SK-N-SH (cell line): ENCODE measurements around the gene SLCO2B1. TPM values are rescaled to one million over a fixed set of nuclear protein-coding genes. Genes with fewer than 3 reads are reported as not detected.

ENCODE experiments used
- CTCF ChIA-PET: fragments of 300-600, 350-600 bp; formaldehyde crosslinking; extraction: SDS; loops from one replicate; lab custom pipeline; 2021; lab: Yijun Ruan, JAX
- POLR2A ChIA-PET: fragments of 350-600 bp; sonication (Branson Sonifier 250); formaldehyde crosslinking; extraction: SDS; loops from one replicate; lab custom pipeline; 2020; ENCODE audit warnings: antibody characterized with exemption, inconsistent platforms; lab: Yijun Ruan, JAX
- DNase-seq: peaks from one replicate; pipeline ENCODE4 v3.0.0; 2012
- H2AFZ ChIP-seq: fragments of 200-600 bp; sonication (generic); 2 replicates; pipeline ENCODE4 v1.8.1; 2016; ENCODE audit warnings: antibody characterized with exemption, mild to moderate bottlenecking, low read depth
- H3F3A ChIP-seq: fragments of 200-600 bp; sonication (generic); replicated peaks from 2 replicates; pipeline ENCODE3; 2016; ENCODE audit warnings: antibody characterized with exemption, mild to moderate bottlenecking; ENCODE audit not compliant: insufficient read depth
- H3K27ac ChIP-seq, 2 experiments: fragments of 200-500 bp in 1 of 2; fragments of 200-600 bp in 1 of 2; sonication (Bioruptor generic) in 1 of 2; sonication (generic), shearing (Covaris generic) in 1 of 2; 2 replicates each; pipeline versions ENCODE4 v1.5.1 to v1.6.1; 2014 to 2016; ENCODE audit warnings: low read depth in 2 of 2, inconsistent platforms in 1 of 2, low read length in 1 of 2, mild to moderate bottlenecking in 1 of 2, mixed read lengths in 1 of 2
- H3K27me3 ChIP-seq: fragments of 200-600 bp; sonication (generic), shearing (Covaris generic); 2 replicates; pipeline ENCODE4 v1.6.1; 2016; ENCODE audit warnings: mixed run types; ENCODE audit not compliant: insufficient read depth
- H3K36me3 ChIP-seq, 2 experiments: fragments of 200-500 bp in 1 of 2; fragments of 200-600 bp in 1 of 2; sonication (Bioruptor generic) in 1 of 2; sonication (generic) in 1 of 2; replicated peaks in 1 of 2; 2 replicates each; pipeline versions ENCODE3 to v1.5.1; 2014 to 2016; ENCODE audit warnings: low read length in 1 of 2, mild to moderate bottlenecking in 1 of 2; ENCODE audit not compliant: insufficient read depth in 2 of 2, control insufficient read depth in 1 of 2
- H3K4me1 ChIP-seq, 2 experiments: fragments of 200-500 bp in 1 of 2; fragments of 200-600 bp in 1 of 2; sonication (Bioruptor generic) in 1 of 2; sonication (generic), shearing (Covaris generic) in 1 of 2; 2 replicates each; pipeline versions ENCODE4 v1.5.1 to v1.6.1; 2014 to 2016; ENCODE audit warnings: low read depth in 1 of 2, low read length in 1 of 2, mixed run types in 1 of 2; ENCODE audit not compliant: insufficient read depth in 2 of 2, control insufficient read depth in 1 of 2
- H3K4me2 ChIP-seq: fragments of 200-600 bp; sonication (generic), shearing (Covaris generic); 2 replicates; pipeline ENCODE4 v1.6.1; 2017; ENCODE audit warnings: mixed run types
- H3K4me3 ChIP-seq, 2 experiments: fragments of 200-500 bp in 1 of 2; fragments of 200-600 bp in 1 of 2; sonication (Bioruptor generic) in 1 of 2; sonication (generic), shearing (Covaris generic) in 1 of 2; 2 replicates each; pipeline versions ENCODE4 v1.5.1 to v1.8.1; 2014 to 2016; ENCODE audit warnings: low read depth in 2 of 2, inconsistent platforms in 1 of 2, low read length in 1 of 2, mild to moderate bottlenecking in 1 of 2, mixed read lengths in 1 of 2, moderate library complexity in 1 of 2
- H3K79me2 ChIP-seq: fragments of 200-600 bp; sonication (generic); 2 replicates; pipeline ENCODE4 v1.8.1; 2017; ENCODE audit warnings: mild to moderate bottlenecking; ENCODE audit not compliant: insufficient read depth
- H3K9ac ChIP-seq: fragments of 200-600 bp; sonication (generic); 2 replicates; pipeline ENCODE4 v1.6.1; 2017; ENCODE audit warnings: mixed run types
- H3K9me2 ChIP-seq: fragments of 200-600 bp; sonication (generic); 2 replicates; pipeline ENCODE4 v1.6.1; 2017; ENCODE audit warnings: mixed run types
- H3K9me3 ChIP-seq: fragments of 200-600 bp; sonication (generic); 2 replicates; pipeline ENCODE4 v1.6.1; 2017; ENCODE audit warnings: mixed run types, mild to moderate bottlenecking, moderate library complexity
- H4K20me1 ChIP-seq: fragments of 200-600 bp; sonication (generic); 2 replicates; pipeline ENCODE4 v1.6.1; 2017; ENCODE audit warnings: mild to moderate bottlenecking, mixed run types; ENCODE audit not compliant: insufficient read depth
- EZH2phosphoT487 ChIP-seq: fragments of 200-600 bp; sonication (generic); IDR thresholded peaks from 2 replicates; pipeline ENCODE4 v1.6.1; 2017; ENCODE audit warnings: low read depth, mixed run types, mild to moderate bottlenecking, antibody characterized with exemption, moderate library complexity, borderline replicate concordance
- FOSL2 ChIP-seq: IDR thresholded peaks from 2 replicates; pipeline ENCODE4 v1.4.0; 2012; ENCODE audit warnings: low read depth, mild to moderate bottlenecking, moderate library complexity, borderline replicate concordance
- GATA2 ChIP-seq: sonication (generic); formaldehyde crosslinking; IDR thresholded peaks from 2 replicates; pipeline ENCODE4 v1.5.0; 2020; ENCODE audit warnings: mild to moderate bottlenecking, missing genetic modification reagents
- JUND ChIP-seq: IDR thresholded peaks from 2 replicates; pipeline ENCODE4 v1.4.0; 2012
- MEF2A ChIP-seq: IDR thresholded peaks from 2 replicates; pipeline ENCODE4 v1.4.0; 2012; ENCODE audit warnings: low read depth, borderline replicate concordance
- NFIC ChIP-seq: IDR thresholded peaks from 2 replicates; pipeline ENCODE4 v1.4.0; 2012; ENCODE audit warnings: borderline replicate concordance
- RCOR1 ChIP-seq: fragments of 150-350 bp; IDR thresholded peaks from 2 replicates; pipeline ENCODE4 v1.6.1; 2017; ENCODE audit warnings: antibody characterized with exemption, low read length
- RFX5 ChIP-seq: IDR thresholded peaks from 2 replicates; pipeline ENCODE4 v1.6.1; 2012; ENCODE audit warnings: mild to moderate bottlenecking, improper control_type of control experiment, low read length
- RXRA ChIP-seq: IDR thresholded peaks from 2 replicates; pipeline ENCODE4 v1.4.0; 2012; ENCODE audit warnings: low read depth, mild to moderate bottlenecking, borderline replicate concordance
- TCF12 ChIP-seq: IDR thresholded peaks from 2 replicates; pipeline ENCODE4 v1.4.0; 2012
- TEAD4 ChIP-seq: IDR thresholded peaks from 2 replicates; pipeline ENCODE4 v1.4.0; 2012; ENCODE audit warnings: mild to moderate bottlenecking, borderline replicate concordance; ENCODE audit not compliant: insufficient read depth
- USF1 ChIP-seq: IDR thresholded peaks from 2 replicates; pipeline ENCODE4 v1.4.0; 2012; ENCODE audit warnings: low read depth, borderline replicate concordance
- WGBS: methylation state at CpG from one replicate; pipeline ENCODE4 v1.1.6; 2017; ENCODE audit warnings: low lambda C conversion rate; 5-methylcytosine and 5-hydroxymethylcytosine counted together
- polyA plus RNA-seq, 3 experiments: library from polyadenylated mRNA; depleted of rRNA; stranded (reverse); fragments of >200 nt; gene quantifications; 2 replicates each; pipeline ENCODE4 v1.2.3, GENCODE V29; 2012
- TF ChIP-seq, protein P1 (sequence below): IDR thresholded peaks from 2 replicates; pipeline ENCODE4 v1.4.0; 2012; ENCODE audit warnings: low read depth, borderline replicate concordance
- TF ChIP-seq, protein P2 (sequence below): fragments of 150-350 bp; IDR thresholded peaks from 2 replicates; pipeline ENCODE4 v1.6.1; 2016; ENCODE audit warnings: mild to moderate bottlenecking, low read depth, low read length

The SLCO2B1 gene
- polyA plus RNA-seq, 1 of the 3 experiments (the other 2 are of a cell fraction), result 0.18 TPM

DNA sequence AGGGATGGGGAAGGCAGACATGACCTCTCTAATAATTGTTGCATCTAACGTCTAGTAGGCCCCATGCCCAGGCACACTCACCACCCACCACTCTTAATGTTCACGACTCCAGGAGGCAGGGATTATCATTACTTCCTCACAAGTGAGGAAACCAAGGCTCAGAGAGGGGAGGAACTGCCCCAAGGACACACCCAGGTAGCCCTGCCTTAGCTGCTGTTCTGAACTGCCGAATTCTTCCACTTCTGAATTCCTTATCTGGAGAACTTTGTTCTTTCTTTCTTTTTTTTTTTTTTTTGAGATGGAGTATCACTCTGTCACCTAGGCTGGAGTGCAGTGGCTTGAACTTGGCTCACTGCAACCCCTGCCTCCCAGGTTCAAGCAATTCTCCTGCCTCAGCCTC, 16.7 kb downstream of the SLCO2B1 start (continued):
- TF ChIP-seq, protein P1, sequence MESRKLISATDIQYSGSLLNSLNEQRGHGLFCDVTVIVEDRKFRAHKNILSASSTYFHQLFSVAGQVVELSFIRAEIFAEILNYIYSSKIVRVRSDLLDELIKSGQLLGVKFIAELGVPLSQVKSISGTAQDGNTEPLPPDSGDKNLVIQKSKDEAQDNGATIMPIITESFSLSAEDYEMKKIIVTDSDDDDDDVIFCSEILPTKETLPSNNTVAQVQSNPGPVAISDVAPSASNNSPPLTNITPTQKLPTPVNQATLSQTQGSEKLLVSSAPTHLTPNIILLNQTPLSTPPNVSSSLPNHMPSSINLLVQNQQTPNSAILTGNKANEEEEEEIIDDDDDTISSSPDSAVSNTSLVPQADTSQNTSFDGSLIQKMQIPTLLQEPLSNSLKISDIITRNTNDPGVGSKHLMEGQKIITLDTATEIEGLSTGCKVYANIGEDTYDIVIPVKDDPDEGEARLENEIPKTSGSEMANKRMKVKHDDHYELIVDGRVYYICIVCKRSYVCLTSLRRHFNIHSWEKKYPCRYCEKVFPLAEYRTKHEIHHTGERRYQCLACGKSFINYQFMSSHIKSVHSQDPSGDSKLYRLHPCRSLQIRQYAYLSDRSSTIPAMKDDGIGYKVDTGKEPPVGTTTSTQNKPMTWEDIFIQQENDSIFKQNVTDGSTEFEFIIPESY, result no peak
- TF ChIP-seq NFIC, result no peak
- TF ChIP-seq EZH2phosphoT487, result no peak
- TF ChIP-seq, protein P2, sequence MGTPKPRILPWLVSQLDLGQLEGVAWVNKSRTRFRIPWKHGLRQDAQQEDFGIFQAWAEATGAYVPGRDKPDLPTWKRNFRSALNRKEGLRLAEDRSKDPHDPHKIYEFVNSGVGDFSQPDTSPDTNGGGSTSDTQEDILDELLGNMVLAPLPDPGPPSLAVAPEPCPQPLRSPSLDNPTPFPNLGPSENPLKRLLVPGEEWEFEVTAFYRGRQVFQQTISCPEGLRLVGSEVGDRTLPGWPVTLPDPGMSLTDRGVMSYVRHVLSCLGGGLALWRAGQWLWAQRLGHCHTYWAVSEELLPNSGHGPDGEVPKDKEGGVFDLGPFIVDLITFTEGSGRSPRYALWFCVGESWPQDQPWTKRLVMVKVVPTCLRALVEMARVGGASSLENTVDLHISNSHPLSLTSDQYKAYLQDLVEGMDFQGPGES, result no peak
- TF ChIP-seq, all 33 proteins: peak for 0

DNA sequence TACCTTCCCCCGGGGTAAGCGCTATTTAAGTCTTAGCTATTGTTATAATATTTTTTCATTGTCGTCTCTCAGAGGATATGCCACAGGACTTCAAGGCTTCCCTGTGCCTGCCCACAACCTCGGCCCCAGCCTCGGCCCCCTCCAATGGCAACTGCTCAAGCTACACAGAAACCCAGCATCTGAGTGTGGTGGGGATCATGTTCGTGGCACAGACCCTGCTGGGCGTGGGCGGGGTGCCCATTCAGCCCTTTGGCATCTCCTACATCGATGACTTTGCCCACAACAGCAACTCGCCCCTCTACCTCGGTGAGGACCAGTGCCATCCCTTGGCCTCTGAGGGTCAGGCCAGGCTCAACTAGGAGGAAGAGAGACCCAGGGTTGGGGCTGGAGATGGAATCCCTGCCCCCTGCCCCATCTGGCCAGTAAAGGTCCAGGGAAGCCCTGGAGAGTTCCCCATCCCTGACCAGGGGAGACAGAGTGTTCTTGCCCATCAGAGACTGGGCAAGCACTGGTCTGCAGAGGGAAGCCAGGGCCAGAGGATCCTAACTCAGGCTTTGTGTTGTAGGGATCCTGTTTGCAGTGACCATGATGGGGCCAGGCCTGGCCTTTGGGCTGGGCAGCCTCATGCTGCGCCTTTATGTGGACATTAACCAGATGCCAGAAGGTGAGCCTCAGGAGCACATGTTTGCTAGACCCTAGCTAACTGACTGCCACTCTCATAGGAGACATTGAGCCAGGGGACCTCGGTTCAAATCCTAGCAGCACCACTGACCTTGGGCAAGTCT, 18.4 kb downstream of the SLCO2B1 start:
- WGBS, result 69% methylated on average over 7 of the region's 13 CpGs
- no peak for TF ChIP-seq MEF2A
- no peak for TF ChIP-seq TCF12
- TF ChIP-seq, protein P2, result no peak
- TF ChIP-seq USF1, result no peak
- no peak for TF ChIP-seq GATA2
- no peak for TF ChIP-seq JUND
- TF ChIP-seq RXRA, result no peak
- no peak for TF ChIP-seq RFX5
- no peak for TF ChIP-seq TEAD4
- no peak for TF ChIP-seq FOSL2
- TF ChIP-seq RCOR1, result no peak
- H3K4me3 ChIP-seq, result no peak overlapping the region
- no peaks in the 10 kb centered on the region for H3K79me2 ChIP-seq
- ChIA-PET CTCF (interaction anchor here (0.8 to 3.4 kb wide), 8 partner anchors 10 to 79 kb away, joined by 3 to 12 read pairs (median 4); no protein-coding TSS in a partner anchor), POLR2A (no interaction called here)
- H3K27ac ChIP-seq, result no peak overlapping the region
- no peaks in the 10 kb centered on the region for H3K9me2 ChIP-seq
- no peak overlapping the region for H3K9ac ChIP-seq
- no peak for DNase-seq
- H3K36me3 ChIP-seq, result no peaks in the 10 kb centered on the region
- peaks cover 13% of the 10 kb centered on the region; the same call in 1 of the 2 replicates for H3K27me3 ChIP-seq
- H3K4me2 ChIP-seq, result no peak overlapping the region
- H3K9me3 ChIP-seq, result no peaks in the 10 kb centered on the region
- no peaks in the 10 kb centered on the region for H3F3A ChIP-seq
- H2AFZ ChIP-seq, result no peak overlapping the region
- H3K4me1 ChIP-seq, result no peaks in the 10 kb centered on the region; a peak in 1 of 4 replicates
- H4K20me1 ChIP-seq, result no peaks in the 10 kb centered on the region
